Testis (tissue), 3 donors: ENCODE data around the gene ACTA1. TPM values are rescaled to one million over a fixed set of nuclear protein-coding genes. Genes with fewer than 3 reads are reported as not detected.

ENCODE experiments used
- DNase-seq: peaks from one replicate; pipeline ENCODE4 v3.0.0-alpha.2; 2019
- H3K27ac ChIP-seq, 2 donors: fragments of 200-600 bp; sonication (generic); one replicate each; pipeline ENCODE4 v1.5.1; 2019
- H3K27me3 ChIP-seq: fragments of 200-600 bp; sonication (generic); one replicate; pipeline ENCODE4 v1.5.1; 2019
- H3K36me3 ChIP-seq: fragments of 200-600 bp; sonication (generic); one replicate; pipeline ENCODE4 v1.5.1; 2017; ENCODE audit warnings: low read depth; ENCODE audit errors: missing control alignments
- H3K4me1 ChIP-seq: fragments of 200-600 bp; sonication (generic); one replicate; pipeline ENCODE4 v1.5.1; 2019
- H3K4me3 ChIP-seq, 2 donors: fragments of 200-600 bp; sonication (generic); one replicate each; pipeline ENCODE4 v1.5.1; 2017 to 2019
- H3K9me3 ChIP-seq: fragments of 200-600 bp; sonication (generic); one replicate; pipeline ENCODE4 v1.5.1; 2017
- POLR2A ChIP-seq: fragments of 450-650 bp; IDR thresholded peaks from one replicate; pipeline ENCODE4 v1.6.1; 2017; ENCODE audit warnings: antibody characterized with exemption, mild to moderate bottlenecking, moderate library complexity
- WGBS, 2 donors: methylation state at CpG; one replicate each; pipeline ENCODE4 v1.1.5; 2018; 5-methylcytosine and 5-hydroxymethylcytosine counted together
- intact Hi-C: fragments of 100-400 bp; cut with DNase I; formaldehyde crosslinking; loops from one replicate; pipeline ENCODE4 v1.15.1; 2023; ENCODE audit warnings: low total_unique reads
- polyA plus RNA-seq: library from polyadenylated mRNA; stranded (reverse); fragments of 350-450 nt; fragmentation: Illumina TruSeq; extraction: RNeasy Lipid Tissue Mini Kit (QIAGEN cat#74804); gene quantifications from one replicate; pipeline ENCODE4 v1.2.3, GENCODE V29; 2014; ENCODE audit warnings: low read depth, low replicate concordance; ENCODE audit not compliant: insufficient read depth
- total RNA-seq, 2 donors: library from RNA; depleted of rRNA; stranded (reverse); fragments of >200 nt; gene quantifications; one replicate each; pipeline ENCODE4 v1.2.3, GENCODE V29; 2016
- TF ChIP-seq, protein P1 (sequence below), 3 experiments: fragments of 450-650 bp in 2 of 3; fragments of 200-600 bp in 1 of 3; sonication (generic) in 1 of 3; IDR thresholded peaks; one replicate each; pipeline ENCODE4 v1.5.1; 2016 to 2019; ENCODE audit warnings: antibody characterized with exemption in 3 of 3, mild to moderate bottlenecking in 2 of 3, moderate library complexity in 1 of 3

ACTA1 gene
- total and polyA plus RNA-seq, 3 donors from 2014 or later, result 0.94 to 136 (median 1.2) TPM

DNA sequence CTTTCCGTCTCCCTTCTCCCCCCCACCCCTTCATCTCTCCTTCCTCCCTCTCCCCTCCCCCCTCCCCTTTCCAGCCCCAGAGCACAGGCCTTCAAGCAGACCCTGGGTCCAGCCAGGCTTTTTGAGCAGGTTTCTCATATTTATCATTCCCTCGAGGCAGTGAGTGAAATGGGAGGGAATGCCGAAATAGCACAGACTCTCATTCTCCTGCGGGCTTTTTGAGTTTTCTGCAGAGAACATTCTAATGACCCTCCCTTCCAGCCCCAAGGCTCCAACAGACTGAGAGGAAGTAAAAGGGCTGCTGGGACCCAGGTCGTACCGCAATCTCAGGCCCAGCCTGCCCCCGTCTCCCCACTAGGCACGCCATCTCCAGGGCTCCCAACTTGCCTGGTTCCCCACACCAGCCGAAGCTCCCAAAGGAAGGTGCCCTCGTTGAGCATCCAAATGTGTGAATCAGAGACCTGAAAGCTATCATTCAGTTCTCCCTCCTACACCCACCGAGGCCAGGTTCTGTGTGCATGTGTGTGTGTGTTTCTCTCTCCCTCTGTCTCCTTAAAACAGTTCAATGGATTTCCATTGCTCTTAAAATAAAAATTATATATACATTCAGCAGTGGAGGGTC lies 22.3 kb downstream of the ACTA1 start:
- Histone ChIP-seq H3K4me3 (no peak overlapping the region), H3K9me3 (no peaks in the 10 kb centered on the region), H3K27me3 (no peaks in the 10 kb centered on the region), H3K27ac (no peak overlapping the region), H3K36me3 (no peaks in the 10 kb centered on the region), H3K4me1 (peaks cover 29% of the 10 kb centered on the region)
- 47 to 52% methylated on average over 8 to 11 of the region's 11 CpGs for WGBS, 2 donors
- DNase-seq, result no peak
- intact Hi-C loops, result no loop called here
- TF ChIP-seq, protein P1, sequence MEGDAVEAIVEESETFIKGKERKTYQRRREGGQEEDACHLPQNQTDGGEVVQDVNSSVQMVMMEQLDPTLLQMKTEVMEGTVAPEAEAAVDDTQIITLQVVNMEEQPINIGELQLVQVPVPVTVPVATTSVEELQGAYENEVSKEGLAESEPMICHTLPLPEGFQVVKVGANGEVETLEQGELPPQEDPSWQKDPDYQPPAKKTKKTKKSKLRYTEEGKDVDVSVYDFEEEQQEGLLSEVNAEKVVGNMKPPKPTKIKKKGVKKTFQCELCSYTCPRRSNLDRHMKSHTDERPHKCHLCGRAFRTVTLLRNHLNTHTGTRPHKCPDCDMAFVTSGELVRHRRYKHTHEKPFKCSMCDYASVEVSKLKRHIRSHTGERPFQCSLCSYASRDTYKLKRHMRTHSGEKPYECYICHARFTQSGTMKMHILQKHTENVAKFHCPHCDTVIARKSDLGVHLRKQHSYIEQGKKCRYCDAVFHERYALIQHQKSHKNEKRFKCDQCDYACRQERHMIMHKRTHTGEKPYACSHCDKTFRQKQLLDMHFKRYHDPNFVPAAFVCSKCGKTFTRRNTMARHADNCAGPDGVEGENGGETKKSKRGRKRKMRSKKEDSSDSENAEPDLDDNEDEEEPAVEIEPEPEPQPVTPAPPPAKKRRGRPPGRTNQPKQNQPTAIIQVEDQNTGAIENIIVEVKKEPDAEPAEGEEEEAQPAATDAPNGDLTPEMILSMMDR (IDR thresholded peaks at IDR 0.05), result no peak
- no peak for TF ChIP-seq POLR2A

- intact Hi-C loops, result no loop called here
- Histone ChIP-seq H3K27me3 (no peaks in the 10 kb centered on the region), H3K4me3 (no peak overlapping the region), H3K36me3 (no peaks in the 10 kb centered on the region), H3K4me1 (peaks cover 29% of the 10 kb centered on the region), H3K27ac (no peak overlapping the region), H3K9me3 (no peaks in the 10 kb centered on the region)
- peak; percentile 82 for DNase-seq
- 17 to 58% methylated on average over 14 of the region's 14 CpGs for WGBS, 2 donors
- TF ChIP-seq, protein P1 (IDR thresholded peaks at IDR 0.05), result no peak
- no peak for TF ChIP-seq POLR2A
These were observed 23.0 kb downstream of the ACTA1 start for GRCh38 chr1:229410692-229411433.

DNA sequence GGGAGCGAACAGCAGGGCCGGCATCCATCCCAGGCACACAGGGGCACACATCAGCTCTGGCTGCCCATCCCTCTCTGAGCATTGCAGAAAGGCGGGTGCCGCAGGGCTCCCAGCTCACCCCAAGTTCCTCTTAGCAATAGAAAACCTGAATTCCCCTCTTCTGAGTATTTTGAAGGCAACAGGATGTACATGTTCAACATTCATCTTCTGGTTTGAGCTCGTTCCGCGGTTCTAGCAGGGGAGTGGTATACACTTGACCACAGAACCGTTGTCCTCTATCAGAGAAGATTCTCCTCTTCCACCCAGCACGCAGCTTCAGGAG lies 23.6 kb downstream of the ACTA1 start:
- no peak overlapping the region for H3K27ac ChIP-seq
- intact Hi-C loops, result no loop called here

DNA sequence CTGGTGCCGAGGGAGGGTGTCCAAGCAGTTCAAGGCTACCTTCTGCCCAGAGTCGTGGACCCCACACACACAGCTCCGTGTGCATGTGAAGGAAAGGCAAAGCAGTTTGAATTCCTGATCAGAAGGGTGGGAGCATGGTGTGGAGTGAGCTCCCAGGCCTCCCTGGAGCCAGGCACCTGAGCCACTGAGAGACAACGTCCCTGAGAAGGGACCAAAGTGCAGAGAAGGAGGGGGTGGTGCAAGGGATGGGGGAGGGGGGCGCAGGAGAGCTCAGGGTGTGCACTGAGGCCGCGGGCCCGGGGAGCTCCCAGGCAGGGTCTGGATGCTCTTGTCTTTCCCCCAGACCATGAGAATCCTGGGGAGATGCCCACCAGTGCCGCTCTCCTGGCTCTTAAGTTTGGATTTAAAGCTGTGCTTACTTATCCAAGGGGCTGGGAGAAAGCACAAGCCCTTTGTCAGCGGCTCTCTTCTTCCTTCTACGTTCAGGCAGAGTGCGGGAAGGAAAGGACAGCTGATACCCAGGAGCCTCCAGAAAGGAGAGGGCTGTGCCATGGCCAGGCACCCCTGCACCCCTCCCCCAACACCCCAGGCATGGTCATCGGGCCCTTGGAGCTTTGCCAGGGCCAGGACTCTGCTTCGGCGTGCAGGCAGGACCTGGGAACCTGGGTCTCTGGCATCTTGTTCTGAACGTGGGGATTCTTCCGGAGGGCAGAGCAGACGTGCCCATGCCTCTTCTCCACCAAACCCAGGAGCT lies 24.1 kb downstream of the ACTA1 start:
- intact Hi-C loops, result no loop called here
- WGBS, 2 donors, result 48 to 51% methylated on average over 12 to 18 of the region's 18 CpGs
- H3K36me3 ChIP-seq, result no peaks in the 10 kb centered on the region
- no peak overlapping the region for H3K27ac ChIP-seq
- TF ChIP-seq, protein P1 (IDR thresholded peaks at IDR 0.05), result no peak
- TF ChIP-seq POLR2A, result no peak
- peaks cover 29% of the 10 kb centered on the region for H3K4me1 ChIP-seq
- no peaks in the 10 kb centered on the region for H3K27me3 ChIP-seq
- no peak overlapping the region for H3K4me3 ChIP-seq
- H3K9me3 ChIP-seq, result no peaks in the 10 kb centered on the region
- DNase-seq, result no peak

More for the DNA sequence above, 23.6 kb downstream of the ACTA1 start:
- H3K4me1 ChIP-seq, result peaks cover 29% of the 10 kb centered on the region
- no peaks in the 10 kb centered on the region for H3K27me3 ChIP-seq
- no peak for DNase-seq
- no peak overlapping the region for H3K4me3 ChIP-seq
- TF ChIP-seq, protein P1 (IDR thresholded peaks at IDR 0.05), result no peak
- no peak for TF ChIP-seq POLR2A
- no peaks in the 10 kb centered on the region for H3K9me3 ChIP-seq
- 46 to 59% methylated on average over 6 to 9 of the region's 9 CpGs for WGBS, 2 donors
- no peaks in the 10 kb centered on the region for H3K36me3 ChIP-seq
